Bladder microvascular endothelial cell (primary cell): ENCODE data around the gene CARMIL3. TPM values are rescaled to one million over a fixed set of nuclear protein-coding genes. Genes with fewer than 3 reads are reported as not detected.

Experiments
- total RNA-seq: library from RNA; depleted of rRNA; stranded (reverse); fragments of >200 nt; gene quantifications from 2 replicates; pipeline ENCODE4 v1.2.3, GENCODE V29; 2014

CARMIL3 gene, protein sequence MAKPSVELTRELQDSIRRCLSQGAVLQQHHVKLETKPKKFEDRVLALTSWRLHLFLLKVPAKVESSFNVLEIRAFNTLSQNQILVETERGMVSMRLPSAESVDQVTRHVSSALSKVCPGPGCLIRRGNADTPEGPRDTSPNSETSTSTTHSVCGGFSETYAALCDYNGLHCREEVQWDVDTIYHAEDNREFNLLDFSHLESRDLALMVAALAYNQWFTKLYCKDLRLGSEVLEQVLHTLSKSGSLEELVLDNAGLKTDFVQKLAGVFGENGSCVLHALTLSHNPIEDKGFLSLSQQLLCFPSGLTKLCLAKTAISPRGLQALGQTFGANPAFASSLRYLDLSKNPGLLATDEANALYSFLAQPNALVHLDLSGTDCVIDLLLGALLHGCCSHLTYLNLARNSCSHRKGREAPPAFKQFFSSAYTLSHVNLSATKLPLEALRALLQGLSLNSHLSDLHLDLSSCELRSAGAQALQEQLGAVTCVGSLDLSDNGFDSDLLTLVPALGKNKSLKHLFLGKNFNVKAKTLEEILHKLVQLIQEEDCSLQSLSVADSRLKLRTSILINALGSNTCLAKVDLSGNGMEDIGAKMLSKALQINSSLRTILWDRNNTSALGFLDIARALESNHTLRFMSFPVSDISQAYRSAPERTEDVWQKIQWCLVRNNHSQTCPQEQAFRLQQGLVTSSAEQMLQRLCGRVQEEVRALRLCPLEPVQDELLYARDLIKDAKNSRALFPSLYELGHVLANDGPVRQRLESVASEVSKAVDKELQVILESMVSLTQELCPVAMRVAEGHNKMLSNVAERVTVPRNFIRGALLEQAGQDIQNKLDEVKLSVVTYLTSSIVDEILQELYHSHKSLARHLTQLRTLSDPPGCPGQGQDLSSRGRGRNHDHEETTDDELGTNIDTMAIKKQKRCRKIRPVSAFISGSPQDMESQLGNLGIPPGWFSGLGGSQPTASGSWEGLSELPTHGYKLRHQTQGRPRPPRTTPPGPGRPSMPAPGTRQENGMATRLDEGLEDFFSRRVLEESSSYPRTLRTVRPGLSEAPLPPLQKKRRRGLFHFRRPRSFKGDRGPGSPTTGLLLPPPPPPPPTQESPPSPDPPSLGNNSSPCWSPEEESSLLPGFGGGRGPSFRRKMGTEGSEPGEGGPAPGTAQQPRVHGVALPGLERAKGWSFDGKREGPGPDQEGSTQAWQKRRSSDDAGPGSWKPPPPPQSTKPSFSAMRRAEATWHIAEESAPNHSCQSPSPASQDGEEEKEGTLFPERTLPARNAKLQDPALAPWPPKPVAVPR (N-terminal part only)
- total RNA-seq = not detected in 2 replicates

DNA sequence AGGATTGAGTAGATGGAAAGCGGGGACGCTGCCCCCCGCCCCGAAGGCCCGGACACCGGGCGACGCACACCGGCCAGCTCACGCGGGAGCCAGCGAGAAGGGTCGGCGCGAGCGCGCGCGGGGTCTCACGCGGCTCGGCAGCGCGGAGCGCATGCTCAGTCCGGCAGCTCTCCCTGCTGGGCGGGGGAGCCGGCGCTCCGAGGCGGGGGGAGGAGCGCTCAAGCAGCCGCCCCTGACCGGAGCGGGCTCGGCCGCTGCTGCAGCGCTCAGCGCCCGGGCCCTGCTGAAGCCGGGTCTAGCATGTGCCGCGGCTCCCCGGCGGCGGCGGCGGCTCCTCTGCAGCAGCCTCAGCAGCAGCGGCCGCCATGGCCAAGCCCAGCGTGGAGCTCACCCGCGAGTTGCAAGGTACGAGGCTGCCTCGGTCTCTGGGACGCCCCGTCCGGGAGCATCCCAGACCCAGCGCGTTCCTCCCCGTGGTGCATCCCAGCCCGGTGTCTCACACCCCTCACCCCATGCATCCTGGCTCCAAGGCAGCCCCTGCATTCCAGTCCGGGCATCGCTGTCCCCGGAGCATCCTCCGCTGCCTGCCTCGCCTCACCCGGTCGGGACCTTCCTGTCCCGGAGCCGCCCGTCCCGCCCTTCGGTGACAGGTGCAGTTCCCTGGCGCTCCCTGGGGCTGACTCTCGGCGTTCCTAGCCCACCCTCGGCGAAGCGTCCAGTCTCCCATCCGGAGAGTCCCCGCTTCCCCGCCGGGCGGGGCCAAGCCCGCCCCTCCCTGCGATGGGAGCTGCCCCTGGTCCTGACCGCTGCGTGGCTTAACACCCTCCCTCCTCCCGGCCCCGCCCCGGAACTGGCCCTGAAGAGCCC lies at the start of gene CARMIL3:
Gene CARMIL3, plus strand, starts transcription at position 221 of the 867 bp plus-strand sequence. Its CDS starts 145 bp downstream, at position 366.

GRCh38 chr14:24071144-24071697 lies 19.4 kb downstream of the CARMIL3 start, which contains the start of gene CPNE6:
CPNE6 (plus strand) TSS chr14:24071562; CDS start chr14:24072937, 1,375 bp downstream.

GRCh38 chr14:24093901-24094840 lies 42.4 kb downstream of the CARMIL3 start, which contains the start of gene PCK2:
PCK2 (plus strand) TSS chr14:24094311; CDS start chr14:24094406, 95 bp downstream.

GRCh38 chr14:24114532-24115421 lies 63.0 kb downstream of the CARMIL3 start, which contains the start of the genes DCAF11 and NRL:
DCAF11 (plus strand) TSS chr14:24114777; CDS start chr14:24115595, 818 bp downstream.
NRL (minus strand) TSS chr14:24114949; CDS start chr14:24082848, 32,101 bp downstream.

Other genes starting within 250 kb of the CARMIL3 start
- gene DHRS4, start 98.2 kb upstream of the CARMIL3 start, total RNA-seq = 39.0 and 58.4 TPM in 2 replicates
- gene DHRS4L2, start 63.1 kb upstream of the CARMIL3 start, total RNA-seq = 11.6 and 15.7 TPM in 2 replicates
- not detected in 2 replicates for gene CPNE6, start 19.6 kb downstream of the CARMIL3 start, total RNA-seq
- 4.4 and 9.4 TPM in 2 replicates for gene PCK2, start 42.3 kb downstream of the CARMIL3 start, total RNA-seq
- 58.8 and 60.2 TPM in 2 replicates for gene DCAF11, start 62.8 kb downstream of the CARMIL3 start, total RNA-seq
- 0.82 and 0.97 TPM in 2 replicates for gene NRL, start 62.9 kb downstream of the CARMIL3 start, total RNA-seq
- gene FITM1, start 78.7 kb downstream of the CARMIL3 start, total RNA-seq = 0.13 TPM in 1 of 2 replicates, not detected in the other
- gene PSME1, start 84.2 kb downstream of the CARMIL3 start, total RNA-seq = 118 and 158 TPM in 2 replicates
- gene EMC9, start 89.6 kb downstream of the CARMIL3 start, total RNA-seq = 17.6 and 28.3 TPM in 2 replicates
- 124 and 147 TPM in 2 replicates for gene PSME2, start 94.6 kb downstream of the CARMIL3 start, total RNA-seq
- 37.1 and 38.4 TPM in 2 replicates for gene RNF31, start 95.5 kb downstream of the CARMIL3 start, total RNA-seq
- gene IRF9, start 109.3 kb downstream of the CARMIL3 start, total RNA-seq = 55.4 and 72.4 TPM in 2 replicates
- 2.3 and 2.5 TPM in 2 replicates for gene REC8, start 120.1 kb downstream of the CARMIL3 start, total RNA-seq
- gene IPO4, start 136.8 kb downstream of the CARMIL3 start, total RNA-seq = 22.2 and 46.8 TPM in 2 replicates
- gene TM9SF1, start 143.4 kb downstream of the CARMIL3 start, total RNA-seq = 30.3 and 60.7 TPM in 2 replicates
- gene TSSK4, start 153.7 kb downstream of the CARMIL3 start, total RNA-seq = not detected in 2 replicates
- gene CHMP4A, start 161.5 kb downstream of the CARMIL3 start, total RNA-seq = 13.4 and 38.1 TPM in 2 replicates
- 6.3 and 7.7 TPM in 2 replicates for gene MDP1, start 164.1 kb downstream of the CARMIL3 start, total RNA-seq
- gene NEDD8, start 180.4 kb downstream of the CARMIL3 start, total RNA-seq = 259 and 308 TPM in 2 replicates
- gene GMPR2, start 180.9 kb downstream of the CARMIL3 start, total RNA-seq = 97.6 and 118 TPM in 2 replicates
- gene TINF2, start 190.6 kb downstream of the CARMIL3 start, total RNA-seq = 41.1 and 55.2 TPM in 2 replicates
- 0.32 and 1.6 TPM in 2 replicates for gene TGM1, start 211.2 kb downstream of the CARMIL3 start, total RNA-seq
- 16.0 and 27.5 TPM in 2 replicates for gene RABGGTA, start 219.6 kb downstream of the CARMIL3 start, total RNA-seq
- 6.9 and 10.8 TPM in 2 replicates for gene DHRS1, start 247.8 kb downstream of the CARMIL3 start, total RNA-seq
- gene NOP9, start 247.8 kb downstream of the CARMIL3 start, total RNA-seq = 18.5 and 29.8 TPM in 2 replicates